CD4-positive, alpha-beta T cell treated with Interferon alpha-2 for 1 hour (primary cell): ENCODE results near the gene L3MBTL2.
A peak's percentile ranks its signal among the peaks of the same experiment; 100 is the strongest.

ENCODE experiments used
- DNase-seq, 2 donors: peaks; one replicate each; pipeline ENCODE4 v3.0.0-alpha.2; 2020 to 2022

The L3MBTL2 gene

GRCh38 chr22:41215926-41216325 is 10.8 kb downstream of the L3MBTL2 start:
- no peak for DNase-seq

DNA sequence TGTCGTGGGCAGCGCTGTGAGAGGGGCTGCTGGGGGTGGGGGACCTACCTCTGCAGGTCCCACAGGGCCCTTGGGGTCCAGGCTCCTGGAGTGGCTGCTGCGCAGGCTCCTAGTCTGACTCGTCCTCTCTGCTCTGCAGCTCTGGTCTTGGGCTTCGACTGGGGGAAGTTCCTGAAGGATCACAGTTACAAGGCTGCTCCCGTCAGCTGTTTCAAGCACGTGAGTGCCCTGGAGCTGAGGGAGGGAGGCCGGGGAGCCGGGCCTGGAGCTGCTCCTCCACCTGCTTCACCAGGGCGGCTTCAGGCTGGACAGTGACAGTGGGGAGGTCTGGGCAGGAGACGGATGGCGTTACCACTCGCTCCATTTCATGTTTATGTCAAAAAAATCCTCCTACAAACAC is 11.9 kb downstream of the L3MBTL2 start:
- DNase-seq = no peak

DNA sequence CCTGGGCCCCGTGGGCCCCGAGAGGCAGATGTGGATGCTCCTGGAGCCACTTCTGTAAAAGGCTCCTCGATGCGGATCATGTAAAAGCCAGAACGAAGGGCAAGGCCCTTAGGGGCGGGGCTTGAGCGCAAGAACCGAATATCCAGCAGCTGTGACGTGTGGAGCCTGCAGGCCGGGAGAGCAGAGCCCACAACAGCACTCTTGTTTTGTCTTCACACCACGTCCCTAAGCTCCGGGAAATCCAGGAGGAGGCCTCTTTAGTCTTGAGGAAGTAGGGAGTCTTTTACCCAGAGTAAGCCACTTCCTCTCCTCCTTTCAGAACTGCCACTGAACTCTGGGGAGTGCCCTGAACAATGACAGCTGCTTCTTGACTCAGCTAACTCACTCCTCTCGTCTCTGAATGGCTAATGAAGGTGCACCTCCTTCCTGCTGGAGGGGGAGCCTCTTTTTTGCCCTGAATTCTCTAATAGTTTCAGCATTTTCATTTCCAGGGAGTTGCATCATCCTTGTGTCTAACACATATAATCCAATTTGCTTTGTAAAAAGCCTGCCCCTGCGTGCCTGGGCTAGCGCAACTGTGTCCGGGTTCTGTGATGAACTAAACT is 12.5 kb downstream of the L3MBTL2 start:
- peak; percentile 50 to 52 for DNase-seq

- DNase-seq = no peak
Observed at GRCh38 chr22:41222846-41223507, 17.9 kb downstream of the L3MBTL2 start.

GRCh38 chr22:41223535-41223934 is 18.4 kb downstream of the L3MBTL2 start:
- DNase-seq = no peak

- DNase-seq = no peak
Observed at GRCh38 chr22:41226723-41227655, 21.9 kb downstream of the L3MBTL2 start.

- DNase-seq = no peak
Observed at GRCh38 chr22:41229215-41229614, 24.1 kb downstream of the L3MBTL2 start.

DNA sequence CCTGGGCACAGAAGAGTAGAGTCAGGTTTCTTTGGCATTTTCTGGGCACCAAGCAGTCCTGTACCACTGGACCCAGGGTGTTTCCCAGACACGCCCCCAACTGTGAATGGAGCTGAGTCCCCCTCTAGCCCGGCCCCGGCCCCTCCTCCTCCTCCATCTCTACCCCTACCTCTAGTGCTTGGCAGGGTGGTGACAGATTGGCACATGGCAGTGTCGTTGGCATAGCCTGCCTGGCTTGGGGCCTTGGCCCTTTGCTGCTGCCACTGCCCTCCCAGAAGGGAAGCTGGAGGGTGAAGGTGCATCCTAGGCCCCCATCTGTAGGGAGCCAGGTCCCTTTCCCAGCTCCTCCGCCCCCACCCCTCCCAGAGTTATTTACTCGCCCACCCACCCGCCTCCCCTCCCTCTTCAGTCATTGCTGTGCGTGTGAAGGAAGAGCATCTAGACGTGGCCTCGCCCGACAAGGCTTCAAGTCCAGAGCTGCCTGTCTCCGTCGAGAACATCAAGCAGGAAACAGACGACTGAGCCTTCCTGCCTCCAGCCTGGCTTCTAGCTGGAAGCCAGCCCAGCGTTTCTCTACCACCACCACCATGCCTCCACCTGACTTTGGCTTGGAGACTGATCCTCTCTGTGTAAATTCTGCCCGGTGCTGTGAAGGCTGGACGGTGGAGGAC is 24.8 kb downstream of the L3MBTL2 start:
- DNase-seq = no peak

DNA sequence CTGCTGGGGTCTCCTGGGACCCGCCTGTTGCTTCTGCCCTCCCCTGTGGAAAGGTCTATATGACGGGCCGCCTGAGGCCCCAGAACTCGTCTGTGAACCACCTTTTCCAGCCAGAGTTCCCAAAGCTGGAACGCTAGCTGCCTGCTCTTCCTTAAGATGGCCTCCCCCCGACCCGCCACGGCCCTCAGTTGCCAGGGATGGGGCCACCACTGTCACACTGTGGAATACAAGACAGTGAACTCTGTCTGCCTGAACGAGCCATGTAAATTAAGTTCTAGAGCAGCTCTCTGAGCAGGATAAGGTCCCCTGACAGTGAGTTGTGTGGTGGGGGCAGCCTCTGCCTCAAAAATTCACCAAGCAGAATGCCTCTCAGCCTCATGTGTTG is 25.3 kb downstream of the L3MBTL2 start:
- DNase-seq = no peak

- no peak for DNase-seq
Observed at GRCh38 chr22:41231369-41231768, 26.3 kb downstream of the L3MBTL2 start.

GRCh38 chr22:41234815-41235695 is 29.9 kb downstream of the L3MBTL2 start:
- DNase-seq = no peak

GRCh38 chr22:41237036-41237706 is 32.1 kb downstream of the L3MBTL2 start:
- DNase-seq = no peak

GRCh38 chr22:41237707-41238569 is 32.8 kb downstream of the L3MBTL2 start:
- peak; percentile 81 to 86 for DNase-seq

DNA sequence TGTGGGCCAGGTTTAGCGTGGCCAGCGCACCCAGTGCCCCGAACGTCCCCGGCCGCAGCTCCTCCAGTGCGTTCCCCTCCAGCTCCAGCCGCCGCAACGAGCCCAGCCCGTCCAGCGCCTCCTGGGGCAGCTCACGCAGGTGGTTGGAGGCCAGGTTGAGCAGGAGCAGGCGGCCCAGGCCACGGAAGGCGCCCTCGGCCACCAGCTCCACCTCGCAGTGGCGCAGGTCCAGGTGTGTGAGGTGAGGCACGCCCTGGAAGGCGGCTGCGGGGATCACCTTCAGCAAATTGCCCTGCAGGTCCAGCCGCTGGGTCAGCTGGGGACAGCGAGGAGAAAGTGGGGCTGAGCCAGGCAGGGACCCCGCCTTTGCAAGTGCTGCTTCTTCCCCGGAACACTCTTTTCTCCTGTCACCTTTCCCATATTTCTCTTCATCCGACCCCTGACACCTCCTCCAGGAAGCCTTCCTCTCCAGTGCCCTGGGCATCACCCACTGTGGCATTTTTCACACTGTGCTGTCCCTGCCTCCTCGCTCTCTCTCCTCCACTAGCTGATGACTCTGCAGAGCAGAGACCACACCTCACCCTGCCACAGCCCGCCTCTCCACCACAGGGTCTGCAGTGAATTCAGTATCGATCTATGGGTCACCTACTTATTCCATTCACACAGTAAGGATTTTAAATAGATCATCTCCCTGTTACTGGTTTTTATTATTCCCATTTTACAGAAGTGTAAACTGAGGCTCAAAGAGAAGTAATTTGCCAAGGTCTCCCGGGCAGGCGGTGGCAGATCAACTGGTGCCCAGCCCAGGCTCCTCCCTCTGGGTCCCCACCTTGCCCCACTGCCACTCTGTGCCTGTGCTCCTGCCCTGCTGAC is 33.7 kb downstream of the L3MBTL2 start:
- no peak for DNase-seq

- DNase-seq = no peak
Observed at GRCh38 chr22:41239443-41240128, 34.5 kb downstream of the L3MBTL2 start.

GRCh38 chr22:41240377-41241132 is 35.4 kb downstream of the L3MBTL2 start, which contains the start of gene CHADL:
CHADL (minus strand) TSS chr22:41240931; CDS start chr22:41240881, 50 bp downstream.
- DNase-seq = no peak

GRCh38 chr22:41241133-41241676 is 36.1 kb downstream of the L3MBTL2 start:
- DNase-seq = no peak
